Activated CD4-positive, alpha-beta T cell treated with anti-CD3 and anti-CD28 coated beads, Interleukin-2, amount 50 U/mL, for 16 hours (primary cell): ENCODE data around the gene RPTOR.
A peak's percentile ranks its signal among the peaks of the same experiment; 100 is the strongest.

ENCODE experiments used
- DNase-seq: peaks from one replicate; pipeline ENCODE4 v3.0.0-alpha.2; 2020

RPTOR gene

DNA sequence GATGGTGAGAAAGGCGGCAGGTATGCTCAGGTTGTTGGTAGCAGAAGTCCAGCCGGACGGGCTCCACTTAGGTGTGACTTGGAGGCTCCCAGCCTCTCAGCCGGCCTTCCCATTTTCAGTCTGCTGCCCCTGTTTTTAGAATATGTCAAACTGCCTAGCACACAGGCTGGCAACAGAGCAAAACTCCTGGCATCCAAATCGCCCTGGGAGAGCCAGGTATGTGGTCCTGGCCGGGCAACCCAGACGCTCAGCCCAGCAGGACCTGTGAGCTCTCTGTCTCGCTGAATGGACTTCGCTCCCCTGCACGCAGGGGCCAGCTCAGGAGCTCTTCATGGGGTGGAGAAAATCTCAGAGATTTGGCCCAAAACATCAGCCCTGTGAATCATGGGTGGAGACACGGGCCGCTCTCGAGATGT, 299.1 kb downstream of the RPTOR start:
- no peak for DNase-seq

DNA sequence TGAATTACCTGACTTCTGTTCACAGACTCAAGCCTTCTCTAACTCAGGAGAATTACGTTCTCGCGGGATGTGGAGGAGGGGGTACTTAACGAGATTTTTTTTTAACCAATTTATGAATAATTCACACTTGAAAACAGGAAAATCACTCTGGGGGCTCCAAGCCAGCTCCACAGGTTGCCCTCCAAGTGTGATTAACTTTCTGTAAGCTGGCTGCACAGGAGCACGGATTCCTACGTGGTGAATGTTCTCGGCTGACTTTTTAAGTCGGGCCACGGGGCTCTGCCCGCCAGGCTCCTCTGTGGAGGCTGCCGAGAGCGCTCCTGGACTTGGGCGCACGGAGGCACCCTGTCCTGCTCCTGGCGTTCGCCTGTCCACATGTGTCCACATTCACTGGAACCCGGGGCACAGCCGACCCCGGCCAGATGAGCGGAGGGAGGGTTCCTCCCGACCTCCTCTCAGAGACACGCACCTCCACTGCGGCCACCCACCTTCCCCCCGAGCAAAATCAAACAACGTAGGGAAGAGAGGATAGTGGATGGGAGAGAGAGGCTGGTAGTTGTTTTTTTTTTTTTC, 299.9 kb downstream of the RPTOR start:
- no peak for DNase-seq

DNA sequence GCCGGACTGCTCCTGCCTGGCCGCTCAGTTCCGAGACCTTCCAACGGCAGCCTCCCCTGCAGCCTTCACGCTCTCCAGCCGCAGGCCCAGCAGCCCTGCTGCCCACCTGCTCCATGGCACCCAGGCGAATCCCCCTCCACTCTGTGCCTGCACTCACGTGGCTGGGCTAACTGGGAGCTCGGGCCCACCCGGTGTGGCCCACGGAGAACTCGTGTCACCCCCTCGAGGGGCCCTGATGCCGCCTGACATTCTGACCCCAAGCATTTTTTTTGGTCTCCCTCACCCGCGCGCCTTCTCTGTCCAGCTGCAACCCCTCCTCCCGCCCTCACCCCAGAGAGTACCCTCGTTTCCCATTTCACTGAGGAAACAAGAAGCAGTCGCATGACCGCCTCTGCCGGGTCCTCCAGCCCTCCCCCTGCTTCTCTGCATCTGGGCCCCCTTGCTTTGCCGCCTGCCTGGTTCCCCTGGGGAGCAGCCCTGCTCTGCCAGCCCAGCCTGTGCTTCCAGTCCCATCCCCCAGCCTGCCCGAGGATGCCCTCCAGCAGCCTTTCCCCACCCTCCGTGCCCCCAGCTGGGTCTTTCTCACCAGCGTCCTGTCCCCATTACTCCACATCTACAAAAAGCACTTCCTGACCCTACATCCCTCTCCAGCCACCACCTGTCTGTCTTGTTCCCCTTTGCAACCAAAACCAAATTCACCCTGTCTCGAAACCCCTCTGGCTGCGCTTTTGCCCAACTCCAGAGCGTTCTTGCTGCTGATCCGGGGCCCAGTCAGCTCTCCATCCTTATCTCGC, 300.6 kb downstream of the RPTOR start:
- DNase-seq, result no peak

DNA sequence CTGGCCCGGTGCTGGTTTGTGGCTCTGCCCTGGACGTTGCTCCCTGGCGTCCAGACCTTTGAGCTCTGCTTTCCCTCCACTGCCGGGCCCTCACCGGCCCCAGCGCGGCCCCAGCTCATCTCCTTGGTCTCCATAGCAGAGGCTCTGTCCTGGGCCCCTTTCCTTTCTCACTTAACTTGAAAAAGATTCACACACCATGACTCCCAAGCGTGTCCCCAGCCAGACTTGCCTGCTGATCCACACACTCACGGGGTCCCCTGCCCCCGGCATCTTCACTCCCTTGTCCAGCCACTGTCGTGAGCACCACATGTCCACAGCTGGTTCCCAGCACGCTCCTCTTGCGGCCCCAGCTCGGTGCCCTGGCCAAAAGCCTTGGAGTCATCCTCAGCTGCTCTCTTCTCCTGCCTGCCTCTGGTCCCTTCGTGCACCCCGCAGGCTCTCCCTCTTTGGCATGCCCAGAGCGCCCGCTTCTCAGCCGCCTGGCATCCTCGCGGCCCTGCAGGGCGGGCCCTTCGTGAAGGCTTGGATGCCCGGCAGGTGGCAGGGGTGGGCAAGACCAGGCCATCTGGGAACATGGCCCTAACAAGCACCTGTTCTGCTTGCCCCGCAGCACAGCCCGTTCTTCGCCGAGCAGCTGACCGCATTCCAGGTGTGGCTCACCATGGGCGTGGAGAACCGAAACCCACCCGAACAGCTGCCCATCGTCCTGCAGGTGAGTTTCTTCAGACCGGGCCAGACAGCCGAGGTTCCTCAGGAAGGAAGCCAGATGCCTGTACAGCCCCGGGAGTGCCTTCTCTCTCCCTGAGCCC, 301.4 kb downstream of the RPTOR start:
- DNase-seq, result no peak

DNA sequence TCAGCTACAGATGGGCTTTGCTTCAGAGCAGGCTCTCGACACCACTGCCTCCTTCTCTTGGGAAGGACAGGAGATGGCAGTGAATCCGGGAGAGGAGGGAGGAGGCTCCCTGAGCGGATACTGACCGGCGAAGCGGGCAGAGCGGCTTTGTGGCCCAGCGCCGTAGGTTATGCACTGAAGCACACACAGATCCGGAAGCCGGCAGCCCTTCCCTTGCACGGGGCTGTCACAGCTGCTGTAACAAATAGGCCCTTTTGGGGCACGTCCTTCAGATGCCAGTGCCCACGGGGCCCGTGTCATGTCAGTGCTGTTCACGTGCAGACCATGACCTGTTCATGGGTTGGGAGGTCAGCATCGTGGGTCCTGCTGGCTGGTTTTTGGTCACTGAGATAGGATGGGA, 302.3 kb downstream of the RPTOR start:
- no peak for DNase-seq

DNA sequence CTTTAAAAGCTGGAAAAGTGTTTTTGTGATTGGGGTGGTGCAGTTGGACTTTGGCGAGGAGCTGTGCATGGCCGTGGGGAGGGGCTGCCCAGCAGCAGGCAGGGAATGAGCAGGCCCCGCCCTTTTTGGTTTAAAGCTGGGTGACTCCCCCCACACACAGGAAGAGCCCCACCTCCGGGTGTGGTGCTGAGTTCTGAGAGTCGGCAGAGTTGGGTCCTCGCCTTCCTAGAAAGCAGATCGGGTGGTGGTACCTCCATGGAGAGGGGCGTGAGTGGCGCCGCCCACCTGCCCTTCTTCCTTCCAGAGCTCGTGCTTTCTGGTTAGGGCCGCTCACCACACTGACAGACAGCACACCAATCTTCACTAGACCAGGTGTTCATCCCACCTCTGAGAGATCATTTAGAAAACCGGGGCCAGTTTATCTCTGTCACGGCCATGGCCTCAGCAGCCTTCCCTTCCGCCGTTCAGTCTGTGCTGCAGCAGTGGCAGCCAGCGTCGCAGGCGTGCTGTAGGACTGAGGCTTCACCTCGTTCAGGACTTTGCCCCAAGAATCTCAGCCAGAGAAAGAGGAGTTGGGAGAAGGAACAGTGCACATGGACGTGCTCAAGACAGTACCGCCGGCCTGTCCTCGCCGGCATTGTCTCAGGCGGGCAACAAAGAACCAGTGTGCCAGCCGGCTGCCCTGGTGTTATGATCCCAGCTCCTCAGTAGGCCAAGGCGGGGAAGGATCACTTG, 303.0 kb downstream of the RPTOR start:
- DNase-seq, result peak; percentile 83

DNA sequence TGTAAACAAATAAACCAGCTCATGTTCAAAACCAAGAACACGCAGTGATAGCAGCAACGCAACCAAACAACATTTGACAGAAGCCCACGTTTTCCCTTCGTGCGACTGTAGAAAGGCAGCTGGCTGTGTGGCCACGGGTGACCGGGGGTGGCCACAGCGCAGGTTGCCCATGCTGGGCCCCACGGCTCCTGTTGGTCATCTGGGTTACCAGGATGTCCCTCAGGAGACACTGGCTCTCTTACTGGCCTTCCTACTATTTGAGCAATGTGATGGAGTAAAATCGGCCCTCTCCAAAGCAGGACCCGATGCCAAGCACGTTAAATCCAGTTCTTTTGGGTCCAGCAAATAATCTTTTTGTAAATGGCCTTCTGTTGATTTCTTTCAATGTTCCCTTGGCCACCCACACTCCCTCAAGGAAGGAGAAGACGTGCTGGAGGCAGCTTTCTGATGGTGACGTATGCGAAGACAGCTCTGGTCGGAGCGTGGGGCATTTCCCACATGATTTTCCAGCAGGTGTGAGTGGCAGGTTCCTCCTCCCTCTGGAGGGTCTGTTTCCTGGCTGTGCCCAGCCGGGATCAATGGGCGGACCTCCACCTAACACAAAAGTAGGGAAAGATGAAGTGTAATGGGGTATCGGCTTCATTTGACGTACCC, 303.9 kb downstream of the RPTOR start:
- DNase-seq, result no peak

DNA sequence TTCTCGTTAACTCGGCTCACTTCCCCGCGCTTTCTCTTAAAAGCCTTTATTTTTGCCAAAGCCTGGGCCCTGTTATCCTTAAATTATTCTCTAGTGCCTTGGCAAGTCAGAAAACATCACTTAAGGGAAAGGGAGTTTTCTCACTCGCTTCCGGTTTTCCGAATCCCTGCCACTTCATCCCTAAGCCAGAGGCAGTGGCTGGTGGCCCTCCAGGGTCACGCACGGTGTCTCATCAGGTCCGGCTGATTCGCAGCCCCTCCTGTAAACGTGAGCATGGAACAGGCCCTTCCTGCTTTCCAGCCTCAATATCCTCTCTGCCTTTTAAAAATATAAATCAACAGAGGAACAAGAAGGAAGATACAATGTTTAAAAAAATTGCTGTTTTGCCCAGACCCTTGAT, 304.5 kb downstream of the RPTOR start:
- DNase-seq, result no peak

DNA sequence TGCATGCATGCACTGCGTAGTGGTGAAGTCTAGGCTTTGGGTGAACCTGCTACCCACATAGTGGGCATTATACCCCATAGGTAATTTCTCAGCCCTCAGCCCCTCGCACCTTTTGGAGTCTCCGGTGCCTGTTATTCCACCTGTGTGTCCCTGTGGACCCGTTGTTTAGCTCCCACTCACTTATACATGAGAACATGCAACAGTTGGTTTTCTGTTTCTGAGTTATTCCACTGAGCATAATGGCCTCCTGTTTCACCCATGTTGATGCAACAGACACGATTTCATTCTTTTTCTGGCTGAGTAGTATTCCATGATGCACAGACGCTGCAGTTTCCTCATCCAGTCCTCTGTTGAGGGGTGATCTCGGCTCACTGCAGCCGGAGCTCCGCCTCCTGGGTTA, 305.5 kb downstream of the RPTOR start:
- DNase-seq, result no peak

DNA sequence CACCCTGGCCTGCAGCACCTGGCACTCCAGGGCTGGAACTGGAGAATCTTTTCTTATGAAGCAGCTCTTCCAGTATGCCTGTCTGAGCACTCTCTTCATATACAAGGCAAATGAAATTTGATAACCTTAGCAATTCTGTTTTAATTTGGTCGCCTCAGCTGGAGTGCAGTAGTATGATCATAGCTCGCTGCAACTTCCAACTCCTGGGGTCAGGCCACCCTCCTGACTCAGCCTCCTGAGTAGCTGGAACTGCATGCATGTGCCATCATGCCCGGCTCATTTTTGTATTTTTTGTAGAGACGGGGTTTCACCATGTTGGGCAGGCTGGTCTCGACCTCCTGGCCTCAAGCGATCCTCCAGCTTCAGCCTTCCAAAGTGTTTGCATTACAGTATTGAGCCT, 306.2 kb downstream of the RPTOR start:
- no peak for DNase-seq

DNA sequence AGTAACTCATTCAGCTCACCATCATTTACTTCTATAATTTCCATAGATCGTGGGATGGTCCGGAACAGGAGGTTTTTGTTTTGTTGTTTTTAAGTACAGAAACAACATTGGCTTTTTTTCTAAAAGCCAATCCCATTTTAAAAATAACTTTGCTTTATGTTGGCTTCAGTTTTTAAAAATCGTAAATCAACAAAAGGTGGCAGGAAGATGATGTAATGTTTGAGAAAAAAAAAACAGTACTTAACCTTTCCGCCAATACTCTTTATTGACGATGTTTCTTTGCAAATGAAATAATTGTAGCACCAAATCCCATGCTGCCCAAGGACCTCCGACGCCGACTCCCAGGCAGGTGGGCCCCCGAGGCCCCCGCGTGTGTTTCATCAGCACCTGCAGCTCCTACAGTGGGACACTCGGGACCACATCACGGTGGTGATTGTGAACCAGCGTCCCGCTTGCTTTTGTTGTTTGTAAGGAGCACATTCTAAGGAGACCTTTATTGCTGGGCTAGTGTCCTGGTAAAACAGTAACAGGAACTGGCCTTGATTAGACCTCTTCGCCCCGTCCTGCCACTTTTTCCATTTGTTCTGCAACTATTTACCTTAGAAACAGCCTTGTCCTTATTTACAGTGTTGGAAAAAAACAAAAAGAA, 306.8 kb downstream of the RPTOR start:
- DNase-seq, result no peak

DNA sequence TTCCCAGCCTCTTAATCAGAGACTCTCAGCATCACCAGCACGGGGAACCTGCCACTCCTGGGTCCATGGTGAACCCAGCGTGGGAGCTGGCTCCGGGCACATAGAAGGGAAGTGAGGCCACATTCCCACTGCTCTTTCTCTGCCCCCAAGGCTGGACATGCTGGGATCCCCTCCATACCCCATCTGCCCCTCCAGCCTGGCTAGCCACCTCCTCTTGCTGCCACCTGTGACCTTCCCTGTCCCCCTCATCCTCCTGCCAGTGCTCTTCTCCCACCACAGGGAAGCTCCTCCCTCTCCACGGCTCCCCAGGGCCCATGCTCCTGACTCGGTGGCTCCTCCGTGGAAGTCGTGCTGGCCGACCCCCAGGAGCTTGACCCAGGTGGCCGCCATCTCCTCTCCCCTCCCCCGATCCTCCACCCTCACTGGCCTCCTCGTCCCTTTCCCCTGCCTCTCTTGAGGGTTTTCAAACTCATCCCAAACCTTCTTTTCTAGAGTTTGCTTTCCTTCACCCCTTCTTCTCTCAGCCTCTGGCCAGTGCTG, 307.9 kb downstream of the RPTOR start:
- DNase-seq, result no peak

DNA sequence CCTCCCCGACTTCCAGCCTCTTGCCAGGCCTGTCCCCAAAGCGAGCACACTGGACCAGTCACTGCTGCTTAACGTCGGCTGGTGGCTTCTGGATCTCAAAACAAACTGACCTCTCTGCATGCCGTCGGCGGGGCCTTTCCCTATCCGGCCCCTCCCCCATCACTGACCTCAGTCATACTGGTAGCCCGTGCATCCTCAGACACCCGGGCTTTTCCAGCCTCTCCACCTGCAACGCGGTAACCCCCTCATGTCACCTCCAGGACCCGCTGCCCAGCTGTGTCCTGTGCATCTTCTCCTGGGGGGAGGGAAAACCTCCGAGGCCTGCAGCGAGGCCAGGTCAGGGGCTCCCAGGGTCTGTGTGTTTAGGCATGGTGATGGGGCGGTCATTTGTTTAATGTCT, 308.4 kb downstream of the RPTOR start:
- DNase-seq, result no peak

DNA sequence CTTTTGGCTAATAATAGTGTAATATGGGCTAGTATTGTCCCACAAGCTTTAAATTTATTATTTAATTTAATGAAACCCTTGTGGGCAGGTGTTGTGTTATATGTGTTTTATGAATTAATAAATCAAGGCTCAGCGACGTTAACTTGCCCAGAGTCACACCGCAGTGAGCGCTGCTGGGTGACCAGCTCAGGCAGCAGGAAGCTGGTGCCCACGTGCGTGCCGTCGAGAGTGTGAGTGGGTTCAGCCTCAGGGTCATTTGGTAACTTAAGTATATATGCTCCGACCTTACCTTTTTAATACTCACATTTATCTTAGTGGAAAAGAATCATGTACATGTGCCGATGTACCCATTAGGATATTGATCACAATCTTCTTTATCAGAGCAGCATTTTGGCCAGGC, 309.6 kb downstream of the RPTOR start:
- no peak for DNase-seq

DNA sequence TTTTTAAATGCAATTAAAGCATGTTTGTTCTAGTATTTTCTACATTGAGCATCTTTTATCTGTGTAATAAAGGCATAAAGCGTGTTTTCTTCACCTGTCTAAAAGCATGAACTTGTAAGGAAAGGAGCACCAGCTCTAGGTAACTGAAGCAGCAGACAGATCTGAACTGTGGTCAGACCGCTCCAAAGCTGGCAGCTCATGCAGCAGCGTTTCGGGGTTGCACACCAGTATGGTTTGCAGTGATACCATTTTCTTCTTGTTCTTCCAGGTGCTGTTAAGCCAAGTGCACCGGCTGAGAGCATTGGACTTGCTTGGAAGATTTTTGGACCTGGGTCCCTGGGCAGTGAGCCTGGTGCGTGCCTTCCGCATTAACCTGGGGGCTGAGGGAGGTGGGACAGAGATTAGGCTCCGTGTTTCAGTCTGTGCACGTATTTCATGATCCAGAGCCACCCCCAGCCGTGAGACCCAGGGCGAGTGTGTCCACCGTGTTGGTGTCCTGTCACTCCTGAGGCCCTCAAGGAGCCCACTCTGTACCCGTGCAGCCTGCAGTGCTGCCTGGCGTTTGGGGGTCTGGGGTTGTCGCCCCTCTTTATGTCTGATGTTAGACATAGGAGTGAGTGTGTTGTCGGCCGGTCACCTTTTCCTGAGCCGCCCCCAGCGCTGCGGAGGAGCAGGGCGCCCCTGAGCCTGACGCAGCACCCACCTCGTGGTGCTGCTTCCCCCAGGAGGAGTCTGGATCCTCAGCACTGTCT, 310.7 kb downstream of the RPTOR start:
- DNase-seq, result no peak

DNA sequence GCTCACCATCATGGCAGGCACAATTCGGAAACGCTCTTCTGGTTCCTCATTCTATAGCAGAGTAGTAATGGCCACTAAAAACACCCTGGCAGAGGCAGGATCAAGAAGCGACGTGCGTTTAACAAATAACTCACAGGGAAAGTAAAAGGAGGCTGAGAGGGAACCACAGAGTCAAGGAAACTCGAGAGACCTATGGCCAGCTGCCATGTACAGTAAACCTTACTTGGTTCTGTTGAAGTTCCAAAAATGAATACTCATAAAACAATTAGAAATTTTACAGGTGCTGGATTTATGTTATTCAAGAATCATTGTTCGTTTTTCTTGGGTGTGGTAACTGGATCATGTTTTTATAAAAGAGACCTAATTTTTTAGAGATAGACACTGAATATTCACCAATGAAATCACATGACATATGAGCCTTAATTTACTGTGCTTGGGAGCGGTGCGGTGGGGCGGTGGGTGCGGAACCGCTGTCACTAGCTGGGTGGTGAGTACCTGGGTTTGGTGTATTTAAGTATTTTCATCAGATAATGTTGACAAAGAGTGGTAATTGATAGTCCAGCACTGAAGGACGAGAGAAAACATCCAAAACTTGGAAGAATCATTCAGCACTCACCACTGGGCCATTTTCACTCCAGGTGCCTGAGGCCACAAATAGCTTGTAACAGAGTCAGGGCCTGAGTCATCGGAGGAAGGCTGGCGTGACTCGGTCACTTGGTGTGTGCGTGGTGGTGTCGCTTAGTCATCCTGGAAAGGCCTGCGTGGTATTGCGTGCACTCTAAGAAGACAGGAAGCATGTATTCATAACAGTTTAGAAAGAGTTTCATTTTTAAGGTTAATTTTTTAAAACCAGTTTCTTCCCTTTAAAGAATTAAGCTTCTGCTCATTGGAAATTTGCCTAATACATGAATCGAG, 311.6 kb downstream of the RPTOR start:
- DNase-seq, result peak; percentile 97

DNA sequence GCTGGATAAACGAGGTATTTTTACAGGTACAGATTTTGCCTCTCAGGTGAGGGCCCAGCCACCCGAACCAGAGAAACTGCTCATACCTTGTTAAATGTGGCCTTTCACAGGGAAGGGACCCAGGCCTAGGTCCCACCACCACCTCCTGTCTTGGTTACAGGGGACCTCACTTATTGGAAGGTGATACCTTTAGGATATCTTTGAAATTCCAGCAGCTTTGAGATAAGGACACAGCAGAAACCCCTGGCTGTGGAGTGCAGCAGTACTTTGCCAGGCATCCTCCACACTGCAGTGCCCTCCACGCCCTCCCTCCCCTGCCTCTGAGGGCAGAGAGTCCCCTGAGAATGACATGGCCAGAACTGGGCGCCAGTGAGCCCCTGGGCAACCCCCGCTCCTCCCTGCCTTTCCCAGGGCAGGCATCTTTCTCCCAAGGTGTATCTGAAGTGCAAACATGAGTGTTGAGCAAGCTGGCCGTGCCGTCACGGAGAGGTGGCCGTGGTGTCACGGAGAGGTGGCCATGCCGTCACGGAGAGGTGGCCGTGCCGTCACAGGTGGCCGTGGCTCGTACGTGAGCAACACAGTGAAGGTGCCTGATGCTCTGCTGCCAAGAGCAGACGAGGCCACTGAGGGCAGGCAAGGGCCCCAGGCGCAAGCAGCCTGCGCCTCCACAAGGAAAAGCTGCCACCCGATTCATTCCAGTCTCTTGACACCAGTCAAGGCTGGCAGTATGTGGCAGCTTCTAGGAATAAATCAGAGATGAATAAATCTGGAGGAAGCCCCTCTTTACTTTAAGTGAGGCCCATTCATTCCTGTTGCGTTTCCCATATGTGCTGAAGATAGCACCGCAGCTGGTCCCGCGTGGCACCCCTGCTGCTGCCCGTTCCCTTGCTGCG, 312.5 kb downstream of the RPTOR start:
- DNase-seq, result no peak

DNA sequence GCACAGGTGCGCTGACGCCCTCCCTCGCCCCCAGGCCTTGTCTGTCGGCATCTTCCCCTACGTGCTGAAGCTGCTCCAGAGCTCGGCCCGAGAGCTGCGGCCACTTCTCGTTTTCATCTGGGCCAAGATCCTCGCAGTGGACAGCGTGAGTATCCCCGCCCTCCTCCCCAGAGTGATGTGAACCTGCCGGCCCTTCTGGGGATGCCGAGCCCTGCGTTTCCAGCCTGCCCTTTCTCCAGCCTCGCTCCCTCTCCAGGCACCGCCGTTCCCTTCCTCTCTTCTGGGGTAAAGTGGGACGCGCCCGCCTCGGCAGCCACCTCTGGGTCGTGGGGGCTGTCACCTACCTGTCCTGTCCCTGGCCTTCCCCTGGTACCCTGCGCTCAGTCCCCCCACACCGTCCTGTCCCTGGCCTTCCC, 313.1 kb downstream of the RPTOR start:
- no peak for DNase-seq
